Measurements from ENCODE around the gene TUBE1.
"Not testable (repeated sequence)": the region's sequence is repeated elsewhere in the genome, so short reads cannot be mapped to it uniquely, and the experiment has no call there.

The TUBE1 gene

DNA sequence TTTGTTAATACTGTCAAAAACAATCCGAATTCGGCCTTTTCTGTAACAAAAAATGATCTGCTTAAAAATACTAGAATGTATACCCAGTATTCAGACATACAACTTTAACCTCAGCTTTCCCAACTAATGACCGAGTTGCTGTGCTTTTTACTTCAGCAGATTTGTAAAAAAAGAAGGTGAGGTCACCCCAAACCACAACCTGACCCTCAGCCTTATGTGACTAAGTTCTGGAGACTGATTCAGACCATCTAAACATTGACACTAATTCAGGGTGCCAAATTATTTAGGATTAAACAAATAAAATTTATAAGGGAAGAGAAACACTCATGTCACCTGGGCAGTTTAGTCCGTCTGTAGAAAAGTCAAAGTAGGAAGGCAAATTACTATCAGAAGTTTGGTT, 25.7 kb downstream of the TUBE1 start:
- DNase-seq: no peak

- no peak for DNase-seq
Measured at GRCh38 chr6:112058243-112059032, 28.8 kb downstream of the TUBE1 start.

GRCh38 chr6:112054555-112055190, 32.6 kb downstream of the TUBE1 start:
- DNase-seq: no peak

- DNase-seq: no peak
Measured at GRCh38 chr6:112054001-112054400, 33.3 kb downstream of the TUBE1 start, which contains the start of gene CCN6. Gene CCN6 (plus strand): TSS chr6:112054104. CDS start chr6:112054358, 254 bp downstream.

- not testable (repeated sequence) for DNase-seq
Measured at GRCh38 chr6:112051251-112051740, 36.0 kb downstream of the TUBE1 start.

GRCh38 chr6:112050429-112050828, 36.9 kb downstream of the TUBE1 start:
- DNase-seq: no peak

- DNase-seq: no peak
Measured at GRCh38 chr6:112049996-112050395, 37.3 kb downstream of the TUBE1 start.

DNA sequence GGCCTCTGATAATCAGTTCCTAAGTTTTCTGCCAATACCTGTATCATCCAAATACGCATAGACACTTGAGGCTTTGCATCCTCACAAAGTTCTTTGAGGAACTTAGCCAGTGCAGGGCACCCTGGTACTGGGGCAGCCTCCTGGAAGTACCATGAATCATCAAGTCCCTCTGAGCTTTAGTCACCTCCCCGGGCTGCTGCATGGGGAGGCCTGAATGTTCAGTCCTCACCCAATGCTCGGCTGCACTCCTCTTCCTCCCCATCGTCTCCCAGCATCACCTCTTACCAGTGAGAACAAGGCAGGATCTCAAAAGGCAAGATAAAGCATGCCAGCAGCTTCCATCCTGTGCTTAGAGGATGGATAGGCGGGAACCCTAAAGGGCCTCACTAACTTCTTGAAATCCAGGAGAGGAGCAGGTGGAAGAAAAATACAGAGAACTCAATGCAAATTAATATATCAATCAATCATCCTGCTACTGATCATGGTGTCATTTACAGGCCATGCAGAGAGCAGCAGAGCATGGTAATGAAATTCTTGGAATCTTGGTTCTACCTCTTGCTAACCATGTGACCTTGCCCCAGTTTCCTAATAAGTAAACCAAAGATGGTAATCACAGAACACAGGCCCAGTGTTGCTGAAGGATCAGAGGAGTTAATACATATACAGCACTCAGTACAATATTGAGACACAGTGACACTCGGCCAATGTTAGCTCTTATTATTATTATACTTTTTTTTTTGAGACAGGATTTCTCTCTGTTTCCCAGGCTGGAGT, 38.1 kb downstream of the TUBE1 start:
- DNase-seq: no peak

GRCh38 chr6:112047523-112047922, 39.8 kb downstream of the TUBE1 start:
- DNase-seq: not testable (repeated sequence)

GRCh38 chr6:112044856-112045255, 42.4 kb downstream of the TUBE1 start:
- DNase-seq: peak; percentile 79

- DNase-seq: no peak
Measured at GRCh38 chr6:112044196-112044595, 43.1 kb downstream of the TUBE1 start.

DNA sequence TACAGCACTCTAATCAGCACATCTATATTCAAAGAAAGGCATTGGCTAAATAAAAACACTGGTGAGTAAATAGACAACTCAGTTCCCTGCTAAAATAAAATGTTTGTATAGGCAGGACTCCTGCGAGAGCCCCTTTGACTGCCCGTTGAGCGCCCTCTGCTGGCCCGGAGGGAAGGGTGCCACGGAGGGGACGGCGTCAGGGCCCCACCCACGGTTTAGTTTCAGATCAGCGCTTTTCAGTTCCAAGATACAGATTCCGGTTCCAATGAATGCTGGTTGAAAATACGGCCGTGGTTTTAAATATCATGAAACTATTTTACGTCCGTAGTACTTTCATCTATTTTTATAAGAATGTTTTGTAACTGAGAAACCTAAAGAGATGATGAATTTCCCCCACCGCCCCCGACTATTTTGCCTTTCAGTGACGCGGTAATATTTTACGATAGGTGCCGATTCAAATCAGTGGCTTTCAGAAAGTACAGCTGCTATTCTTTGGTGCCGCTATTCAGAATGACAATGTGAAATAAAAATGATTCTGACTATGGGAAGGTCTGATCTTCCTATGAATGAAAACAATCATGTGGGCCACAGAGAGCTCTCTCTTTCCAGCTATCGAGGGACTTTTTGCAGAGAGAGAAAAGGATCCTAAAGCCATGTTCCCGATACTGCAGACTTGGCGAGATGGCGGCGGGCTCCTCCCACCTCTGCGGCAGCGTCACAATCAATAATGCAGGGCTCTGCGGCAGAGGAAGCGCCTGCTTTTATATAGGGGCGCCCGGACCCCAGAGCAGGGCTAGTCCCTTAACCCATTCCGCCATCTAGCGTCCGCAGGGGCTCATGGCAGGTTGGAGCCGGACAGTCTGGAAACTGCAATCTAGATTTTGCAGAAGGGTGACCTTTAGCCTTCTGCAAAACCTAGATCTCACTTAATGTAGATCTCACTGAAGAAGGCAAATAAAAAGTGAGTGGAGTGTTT, 44.0 kb downstream of the TUBE1 start:
- DNase-seq: peak; percentile 77

GRCh38 chr6:112041535-112041934, 45.7 kb downstream of the TUBE1 start:
- DNase-seq: peak; percentile 59

GRCh38 chr6:112040956-112041355, 46.3 kb downstream of the TUBE1 start:
- DNase-seq: no peak

DNA sequence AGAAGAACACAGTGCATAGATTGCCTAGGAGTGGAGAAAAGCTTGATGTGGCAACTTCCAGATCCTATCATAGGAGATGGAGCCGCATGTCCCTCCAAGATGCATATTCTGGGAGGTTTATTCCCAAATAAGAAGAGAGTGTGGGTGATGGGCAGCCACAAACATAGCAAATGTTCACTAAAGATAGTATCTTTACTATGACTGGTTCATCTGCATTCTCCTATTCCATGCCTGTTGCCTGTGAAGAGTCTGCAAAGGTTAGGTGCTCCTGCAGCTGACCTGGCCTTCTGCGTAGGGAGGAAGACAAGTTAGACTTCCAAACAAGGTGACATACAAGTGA, 47.9 kb downstream of the TUBE1 start:
- no peak for DNase-seq

DNA sequence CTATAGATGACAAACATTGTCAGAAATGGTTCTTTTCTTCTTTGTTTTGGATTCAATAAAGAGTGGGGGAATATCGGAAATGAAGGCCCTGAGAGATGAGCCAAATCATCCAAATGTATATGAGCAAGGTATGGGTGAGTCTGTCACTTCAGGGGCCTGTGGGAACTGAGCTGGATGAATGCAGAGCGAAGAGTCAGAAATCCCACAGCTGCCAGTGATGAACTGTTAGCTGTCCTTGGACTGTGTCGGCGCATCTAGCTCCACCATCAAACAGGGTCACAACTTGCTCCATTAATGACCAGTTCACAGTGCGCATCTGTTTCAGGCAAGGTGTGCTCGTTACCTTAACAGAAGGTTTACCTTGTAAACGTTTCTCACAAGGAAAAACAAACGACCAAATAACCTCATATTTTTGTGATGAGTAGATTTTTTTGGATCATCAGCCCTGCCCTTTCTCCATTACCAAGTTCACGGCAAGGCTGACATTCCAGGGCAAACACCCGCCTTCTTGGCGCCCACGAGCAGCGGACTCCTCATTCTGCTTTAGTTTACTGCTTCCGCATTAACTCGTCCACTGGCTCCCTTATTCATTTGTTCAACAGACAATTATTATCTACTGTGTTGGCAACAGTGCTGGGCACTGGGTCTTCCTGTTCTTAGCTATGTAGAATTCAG, 48.4 kb downstream of the TUBE1 start:
- DNase-seq: no peak

GRCh38 chr6:112038268-112038667, 49.0 kb downstream of the TUBE1 start:
- no peak for DNase-seq

DNA sequence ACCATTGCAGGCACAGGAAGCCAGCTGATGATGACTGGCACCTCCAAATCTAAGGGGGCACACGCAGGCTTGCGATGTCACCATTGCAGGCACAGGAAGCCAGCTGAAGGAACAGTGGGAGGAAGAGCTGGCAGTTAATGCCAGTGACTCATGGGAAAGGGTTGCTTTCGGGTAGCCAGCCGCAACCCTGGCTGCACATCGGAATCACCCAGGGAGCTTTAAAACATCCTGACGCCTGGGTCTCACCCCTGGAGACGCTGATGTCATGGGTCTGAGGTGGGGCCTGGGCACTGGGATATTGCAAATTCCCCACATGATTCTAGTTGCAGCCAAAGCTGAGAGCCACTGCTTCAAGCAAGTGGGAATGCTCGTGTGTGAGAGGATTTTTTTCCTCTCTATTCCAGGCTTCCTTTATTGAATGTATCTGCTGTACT, 49.5 kb downstream of the TUBE1 start:
- DNase-seq: peak; percentile 94

DNA sequence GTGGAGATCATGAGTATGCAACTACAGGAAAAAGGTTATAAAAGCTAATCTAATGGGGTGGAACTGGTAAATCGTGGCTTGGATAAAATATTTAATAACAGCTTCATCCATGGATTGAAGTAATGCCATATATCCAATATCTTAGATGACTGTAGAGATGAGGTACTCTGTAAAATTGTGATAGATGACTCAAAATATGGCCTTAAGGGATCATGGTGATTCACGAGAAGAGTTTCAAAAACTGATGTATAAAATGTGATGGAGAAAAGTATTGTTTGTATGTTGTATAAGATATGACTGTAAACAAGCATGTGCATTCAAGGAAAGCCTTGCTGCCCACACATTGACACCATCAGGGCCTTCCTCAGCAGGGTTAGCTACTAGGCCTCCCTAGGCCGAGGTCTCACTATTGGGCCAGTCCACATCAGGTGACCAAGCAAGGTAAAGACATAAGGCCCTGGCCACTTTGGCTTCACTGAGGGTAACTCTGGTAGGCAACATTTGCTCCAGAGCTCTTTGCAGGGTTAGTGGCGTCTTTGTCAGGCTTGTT, 51.1 kb downstream of the TUBE1 start:
- DNase-seq: no peak

DNA sequence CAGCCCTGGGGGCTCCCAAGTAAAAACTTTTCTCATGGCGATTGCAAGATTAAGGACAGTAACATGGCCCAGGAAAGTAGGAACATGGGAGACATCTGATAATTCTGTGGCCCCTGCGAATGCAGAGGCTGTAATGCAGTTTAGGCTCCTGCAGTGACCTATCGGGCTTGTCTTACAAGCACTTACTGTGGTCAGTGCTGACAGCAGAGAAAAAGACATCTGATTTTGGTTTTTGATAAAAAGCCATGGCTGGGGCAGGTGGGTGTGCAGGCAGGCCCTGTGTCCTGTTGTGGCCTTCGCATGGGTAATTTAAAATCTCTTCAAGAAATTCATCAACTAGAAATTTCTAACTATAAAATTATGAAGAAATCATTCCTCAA, 52.7 kb downstream of the TUBE1 start:
- no peak for DNase-seq
